Activated T-helper 2 cell treated with anti-CD3 and anti-CD28 coated beads, Interferon-gamma antibody, Interleukin-2, Interleukin-4, amounts not matched to agents 10 μg/mL and 5 μg/mL and 100 μg/mL, durations not matched to agents 14 hours and 24 hours and 36 hours (primary cell): ENCODE measurements around the gene IFIT5. TPM values are rescaled to one million over a fixed set of nuclear protein-coding genes. Genes with fewer than 3 reads are reported as not detected.
"Not testable (repeated sequence)": the region's sequence is repeated elsewhere in the genome, so short reads cannot be mapped to it uniquely, and the experiment has no call there.

ENCODE experiments used
- DNase-seq: peaks from one replicate; pipeline ENCODE4 v3.0.0; 2021; ENCODE audit warnings: low spot score
- H3K27ac Mint-ChIP-seq: one replicate; pipeline ENCODE4 v1.8.0; 2021; ENCODE audit warnings: mixed read lengths
- H3K27me3 Mint-ChIP-seq: one replicate; pipeline ENCODE4 v1.8.0; 2021; ENCODE audit warnings: low read depth, mixed read lengths
- H3K36me3 Mint-ChIP-seq: one replicate; pipeline ENCODE4 v1.8.0; 2021; ENCODE audit warnings: low read depth, mixed read lengths
- H3K4me1 Mint-ChIP-seq: one replicate; pipeline ENCODE4 v1.8.0; 2021; ENCODE audit warnings: low read depth, mixed read lengths
- H3K4me3 Mint-ChIP-seq: one replicate; pipeline ENCODE4 v1.8.0; 2021; ENCODE audit warnings: low read depth, mild to moderate bottlenecking, moderate library complexity, mixed read lengths
- H3K9me3 Mint-ChIP-seq: one replicate; pipeline ENCODE4 v1.8.0; 2021; ENCODE audit warnings: mixed read lengths
- intact Hi-C: fragments of 100-400 bp; cut with micrococcal nuclease; formaldehyde crosslinking; loops from one replicate; pipeline ENCODE4 v1.15.1; 2023
- total RNA-seq: library from RNA; stranded (reverse); gene quantifications from 2 replicates; pipeline ENCODE4 v1.2.3, GENCODE V29; 2022

IFIT5 gene
- total RNA-seq, 1 donor from 2014 or later, result 4.4 TPM

DNA sequence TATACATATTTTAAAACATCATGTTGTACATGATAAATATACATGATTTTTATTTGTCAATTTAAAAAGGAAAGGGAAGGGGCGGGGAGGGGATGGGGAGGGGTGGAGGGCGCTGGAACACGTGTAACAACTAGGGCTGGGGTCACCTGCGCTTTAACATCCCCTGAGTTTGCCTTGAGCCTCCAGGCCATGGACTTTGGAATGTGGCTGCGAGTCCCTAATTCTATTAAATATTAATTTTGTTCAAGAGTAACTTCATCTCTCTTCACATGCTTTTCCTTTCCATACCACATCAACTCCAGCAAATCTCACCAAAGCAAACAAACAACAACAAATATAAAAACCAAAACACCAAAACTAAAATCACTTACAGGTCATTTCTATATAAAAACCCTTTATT lies 10.6 kb downstream of the IFIT5 start:
- Mint-ChIP-seq H3K9me3 (no peaks in the 10 kb centered on the region), H3K36me3 (peaks cover 17% of the 10 kb centered on the region), H3K4me3 (no peak overlapping the region), H3K27me3 (peaks cover 12% of the 10 kb centered on the region), H3K27ac (no peak overlapping the region), H3K4me1 (no peaks in the 10 kb centered on the region)
- intact Hi-C loops, result no loop called here
- DNase-seq, result no peak

DNA sequence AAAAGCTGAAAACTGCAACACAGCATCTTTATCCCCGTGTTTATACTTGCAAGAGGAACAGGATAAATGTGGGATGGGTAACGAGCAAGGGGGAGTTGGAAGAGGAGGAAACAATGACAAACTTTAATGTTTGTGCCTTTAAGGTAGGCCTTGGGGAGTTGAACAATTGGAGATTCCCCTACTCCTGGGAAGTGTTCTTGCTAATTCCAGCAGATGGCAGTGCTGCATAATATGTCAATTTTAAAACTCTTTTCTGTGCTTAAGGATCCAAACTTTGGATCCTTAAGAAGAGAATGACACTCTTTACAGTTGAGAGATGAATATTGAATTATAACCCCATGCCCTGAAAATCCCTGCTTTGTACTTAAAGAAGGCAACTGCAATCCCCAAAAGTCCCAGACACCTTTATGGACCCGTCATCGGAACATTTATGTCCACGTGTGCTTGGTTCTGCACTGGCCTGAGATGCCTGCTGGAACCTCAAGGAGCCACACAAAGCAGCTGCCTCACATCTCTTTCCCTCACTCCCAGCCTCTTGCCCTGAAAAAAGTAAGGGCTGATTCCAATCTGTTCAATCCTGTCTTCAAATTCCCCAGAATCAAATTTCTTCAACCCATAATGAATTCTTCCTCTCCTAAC lies 12.0 kb downstream of the IFIT5 start:
- Mint-ChIP-seq H3K4me3 (no peak overlapping the region), H3K36me3 (peaks cover 11% of the 10 kb centered on the region), H3K4me1 (no peaks in the 10 kb centered on the region), H3K27ac (no peak overlapping the region), H3K9me3 (no peaks in the 10 kb centered on the region), H3K27me3 (peaks cover 18% of the 10 kb centered on the region)
- intact Hi-C loops, result loop anchor here (1.0 kb wide), 1 partner anchor 138 kb away; no protein-coding TSS in a partner anchor
- DNase-seq, result no peak

DNA sequence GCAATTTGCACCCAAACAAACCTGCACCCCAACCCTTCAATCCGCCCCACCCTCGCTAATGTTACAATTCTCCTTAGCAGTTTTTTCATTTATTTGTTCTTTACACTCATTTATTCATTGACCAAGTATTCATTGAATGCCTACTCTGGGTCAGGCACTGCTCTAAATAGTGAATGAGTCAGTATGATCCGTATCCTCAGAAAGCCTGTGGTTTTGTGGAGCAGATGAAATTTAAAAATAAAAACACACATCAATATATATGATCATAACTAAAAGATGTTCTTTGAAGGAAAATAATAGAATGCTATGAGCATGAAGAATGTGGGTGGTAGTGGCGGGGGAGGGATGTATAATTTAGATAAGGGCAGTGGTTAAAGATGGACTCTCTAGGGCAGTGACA lies 13.3 kb downstream of the IFIT5 start:
- H3K4me3 Mint-ChIP-seq, result no peak overlapping the region
- H3K27ac Mint-ChIP-seq, result no peak overlapping the region
- peaks cover 3% of the 10 kb centered on the region for H3K36me3 Mint-ChIP-seq
- no peaks in the 10 kb centered on the region for H3K9me3 Mint-ChIP-seq
- no peak for DNase-seq
- intact Hi-C loops, result no loop called here
- H3K4me1 Mint-ChIP-seq, result no peaks in the 10 kb centered on the region
- peaks cover 25% of the 10 kb centered on the region for H3K27me3 Mint-ChIP-seq

DNA sequence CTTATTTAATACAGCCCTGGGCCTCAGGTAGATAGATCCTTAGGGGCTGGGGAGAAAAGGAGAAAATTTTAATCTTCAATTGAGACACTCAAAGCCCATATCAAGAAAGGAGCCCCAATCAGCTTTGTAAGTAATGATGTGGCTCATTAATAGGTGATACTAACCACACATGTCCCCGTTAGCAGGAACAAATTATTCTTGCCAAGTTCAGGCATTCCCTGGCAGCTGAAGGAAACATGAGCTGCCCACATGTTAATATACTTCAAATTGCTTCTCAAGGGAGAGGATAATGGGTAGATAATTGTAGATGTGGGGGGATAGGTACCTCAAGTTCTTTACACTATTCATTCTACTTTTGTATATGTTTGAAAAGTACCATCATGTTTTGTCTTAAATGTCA lies 14.5 kb downstream of the IFIT5 start:
- Mint-ChIP-seq H3K9me3 (no peaks in the 10 kb centered on the region), H3K27ac (no peak overlapping the region), H3K36me3 (no peaks in the 10 kb centered on the region), H3K27me3 (peaks cover 31% of the 10 kb centered on the region), H3K4me3 (no peak overlapping the region), H3K4me1 (no peaks in the 10 kb centered on the region)
- intact Hi-C loops, result no loop called here
- no peak for DNase-seq

DNA sequence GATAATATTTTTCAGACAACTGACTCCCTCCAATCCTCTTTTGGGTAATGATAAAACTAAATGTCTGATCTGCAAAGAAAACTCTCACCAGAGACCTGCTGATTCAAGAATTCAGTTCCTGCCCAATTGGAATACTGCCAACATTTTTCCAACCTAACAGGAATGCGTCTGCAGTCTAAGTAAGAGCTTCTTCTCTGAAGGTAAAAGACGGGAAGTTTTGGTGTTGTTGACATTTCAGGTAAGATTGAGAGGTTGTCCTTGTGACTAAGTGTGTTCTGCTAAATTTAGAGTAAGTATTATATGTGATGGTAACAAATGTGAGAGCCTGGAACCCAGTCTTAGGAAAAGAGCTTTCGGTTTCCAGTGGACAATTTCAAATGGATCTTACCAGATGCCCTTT lies 17.6 kb downstream of the IFIT5 start:
- Mint-ChIP-seq H3K9me3 (no peaks in the 10 kb centered on the region), H3K4me1 (no peaks in the 10 kb centered on the region), H3K27ac (no peak overlapping the region), H3K27me3 (peaks cover 53% of the 10 kb centered on the region), H3K36me3 (no peaks in the 10 kb centered on the region), H3K4me3 (no peak overlapping the region)
- DNase-seq, result no peak
- intact Hi-C loops, result no loop called here

DNA sequence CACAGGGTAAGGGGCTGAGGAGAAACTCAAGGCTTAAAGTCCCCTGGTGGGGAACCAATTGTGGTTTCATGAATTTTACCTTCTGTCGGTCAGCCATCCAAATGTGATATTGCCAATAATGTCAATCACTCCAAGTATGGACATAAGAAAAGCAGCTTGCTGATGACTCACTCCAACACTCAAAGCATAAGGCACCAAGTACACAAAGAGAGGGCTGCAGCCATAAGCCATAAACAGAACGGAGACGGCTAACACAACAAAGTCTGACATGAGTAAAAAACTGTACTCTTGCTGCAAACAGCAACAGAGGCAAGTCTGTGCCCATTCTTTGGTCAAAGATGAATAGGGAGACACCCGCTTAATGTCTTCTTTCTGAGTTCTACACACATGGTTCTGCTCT lies 24.2 kb downstream of the IFIT5 start:
- Mint-ChIP-seq H3K4me3 (no peak overlapping the region), H3K36me3 (no peaks in the 10 kb centered on the region), H3K27me3 (peaks cover 42% of the 10 kb centered on the region), H3K27ac (no peak overlapping the region), H3K9me3 (no peaks in the 10 kb centered on the region), H3K4me1 (no peaks in the 10 kb centered on the region)
- intact Hi-C loops, result no loop called here
- no peak for DNase-seq

DNA sequence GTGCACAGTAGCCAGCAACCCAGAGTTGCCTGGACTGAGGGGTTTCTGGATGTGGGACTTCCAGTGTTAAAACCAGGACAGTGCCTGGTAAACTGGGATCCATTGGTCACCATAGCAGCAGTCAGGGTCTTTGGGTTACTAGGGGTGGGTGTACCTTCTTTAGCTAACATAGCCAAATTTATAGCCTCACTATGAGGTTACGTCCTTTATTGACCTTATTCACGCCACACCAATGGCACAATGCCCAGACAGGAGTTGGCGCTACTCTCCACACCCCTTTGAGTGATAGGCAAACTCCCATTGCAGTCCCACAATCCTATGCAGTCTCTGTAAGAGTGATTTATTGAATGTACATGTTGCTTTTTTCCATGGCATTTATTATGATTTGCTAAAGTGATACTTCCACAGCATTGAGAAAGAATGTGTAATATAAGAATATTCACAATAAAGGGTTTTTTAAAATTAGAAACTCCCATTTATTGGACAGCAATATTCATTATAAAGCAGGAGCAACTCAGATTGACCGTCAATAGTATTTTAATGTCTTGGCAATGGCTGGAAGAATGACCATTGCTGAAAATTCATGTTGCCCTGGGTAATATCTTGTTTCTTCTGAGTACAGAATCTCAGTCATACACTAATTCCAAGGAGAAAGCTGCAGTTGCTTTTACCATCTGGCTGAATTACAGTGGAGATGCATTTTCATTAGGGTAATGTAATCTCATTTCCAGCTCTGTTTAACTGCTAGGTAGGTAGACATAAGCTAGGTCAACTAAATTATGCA lies 26.1 kb downstream of the IFIT5 start:
- no peak overlapping the region for H3K27ac Mint-ChIP-seq
- H3K36me3 Mint-ChIP-seq, result no peaks in the 10 kb centered on the region
- intact Hi-C loops, result no loop called here
- no peak for DNase-seq
- peaks cover 28% of the 10 kb centered on the region for H3K27me3 Mint-ChIP-seq
- H3K4me1 Mint-ChIP-seq, result no peaks in the 10 kb centered on the region
- H3K9me3 Mint-ChIP-seq, result no peaks in the 10 kb centered on the region
- H3K4me3 Mint-ChIP-seq, result no peak overlapping the region

DNA sequence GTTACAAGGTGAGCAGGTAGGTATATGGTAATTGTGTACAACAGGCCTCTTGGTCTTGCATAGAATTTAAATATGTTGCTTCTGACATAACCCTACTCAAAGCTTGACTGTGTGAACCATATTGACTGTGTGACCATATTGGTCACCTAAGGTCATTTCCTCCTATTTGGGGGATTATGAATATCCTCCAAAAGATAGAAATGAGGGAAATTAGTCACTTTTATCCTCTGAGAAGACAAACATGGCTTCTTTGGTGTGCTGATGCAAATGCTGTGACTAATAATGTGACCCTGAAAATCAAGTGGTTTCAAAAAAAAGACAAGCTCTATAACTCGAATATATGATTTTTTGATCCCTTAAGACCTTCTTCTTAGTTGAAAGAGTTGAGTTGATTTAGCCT lies 27.9 kb downstream of the IFIT5 start:
- Mint-ChIP-seq H3K27me3 (peaks cover 19% of the 10 kb centered on the region), H3K4me3 (no peak overlapping the region), H3K27ac (no peak overlapping the region), H3K36me3 (no peaks in the 10 kb centered on the region), H3K4me1 (no peaks in the 10 kb centered on the region), H3K9me3 (no peaks in the 10 kb centered on the region)
- intact Hi-C loops, result no loop called here
- DNase-seq, result no peak

DNA sequence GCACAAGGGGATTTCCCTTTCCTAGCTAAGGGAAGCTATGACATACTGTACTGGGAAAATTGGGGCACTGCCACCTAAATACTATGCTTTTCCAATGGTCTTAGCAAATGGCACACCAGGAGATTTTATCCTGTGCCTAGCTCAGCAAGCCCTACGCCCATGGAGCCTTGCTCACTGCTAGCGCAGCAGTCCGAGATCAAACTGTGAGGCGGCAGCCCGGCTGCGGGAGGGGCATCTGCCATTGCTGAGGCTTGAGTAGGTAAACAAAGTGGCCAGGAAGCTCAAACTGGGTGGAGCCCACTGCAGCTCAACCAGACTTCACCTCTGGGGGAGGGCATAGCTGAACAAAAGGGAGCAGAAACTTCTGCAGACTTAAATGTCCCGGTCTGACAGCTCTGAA lies 30.5 kb downstream of the IFIT5 start:
- H3K36me3 Mint-ChIP-seq, H3K4me3 Mint-ChIP-seq, H3K4me1 Mint-ChIP-seq, DNase-seq, H3K9me3 Mint-ChIP-seq, H3K27me3 Mint-ChIP-seq, H3K27ac Mint-ChIP-seq, intact Hi-C loops: not testable (repeated sequence)

DNA sequence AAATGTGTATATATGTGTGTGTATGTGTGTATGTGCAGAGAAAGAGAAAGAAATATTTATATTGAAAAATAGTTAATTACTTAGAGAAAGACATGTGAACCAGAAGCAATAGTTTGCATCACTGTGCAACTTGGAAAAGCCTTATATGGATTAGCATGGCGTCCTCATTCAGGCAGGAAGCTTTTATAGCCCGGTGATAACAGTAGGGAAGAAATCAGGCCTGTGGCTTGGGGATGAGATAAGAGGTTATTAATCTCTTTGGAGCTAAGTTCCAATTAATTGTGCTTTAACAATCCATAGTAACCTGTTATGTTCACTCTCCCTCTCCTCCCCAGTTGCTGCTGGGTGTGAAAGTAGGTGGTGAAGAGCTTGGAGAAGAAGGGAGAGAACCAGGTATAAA lies 36.5 kb downstream of the IFIT5 start:
- H3K9me3 Mint-ChIP-seq, result no peaks in the 10 kb centered on the region
- intact Hi-C loops, result no loop called here

DNA sequence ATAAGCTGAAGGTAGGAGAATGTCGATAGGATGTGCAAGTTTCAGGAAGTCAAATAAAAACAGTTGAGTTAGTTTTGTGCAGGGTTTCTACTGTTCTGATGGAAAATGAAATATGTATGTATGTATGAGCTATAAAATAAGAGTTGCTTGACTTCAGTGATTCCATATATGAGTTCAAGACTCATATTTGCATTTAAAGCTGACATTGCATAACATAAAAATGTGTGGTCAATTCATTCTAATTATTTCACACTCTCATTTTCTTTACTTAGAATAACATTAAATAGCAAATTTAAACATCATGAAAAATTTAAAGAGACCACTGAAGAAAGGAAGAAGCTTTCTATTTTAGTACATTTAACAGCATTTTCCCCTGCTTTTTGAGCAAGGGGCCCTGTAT lies 37.8 kb downstream of the IFIT5 start:
- no peak for DNase-seq
- Mint-ChIP-seq H3K27me3 (peaks cover 13% of the 10 kb centered on the region), H3K4me3 (no peak overlapping the region), H3K27ac (no peak overlapping the region), H3K36me3 (no peaks in the 10 kb centered on the region), H3K4me1 (no peaks in the 10 kb centered on the region), H3K9me3 (no peaks in the 10 kb centered on the region)
- intact Hi-C loops, result no loop called here

More for the DNA sequence above, 36.5 kb downstream of the IFIT5 start:
- peaks cover 14% of the 10 kb centered on the region for H3K27me3 Mint-ChIP-seq
- H3K36me3 Mint-ChIP-seq, result no peaks in the 10 kb centered on the region
- no peaks in the 10 kb centered on the region for H3K4me1 Mint-ChIP-seq
- no peak overlapping the region for H3K27ac Mint-ChIP-seq
- H3K4me3 Mint-ChIP-seq, result no peak overlapping the region
- no peak for DNase-seq

DNA sequence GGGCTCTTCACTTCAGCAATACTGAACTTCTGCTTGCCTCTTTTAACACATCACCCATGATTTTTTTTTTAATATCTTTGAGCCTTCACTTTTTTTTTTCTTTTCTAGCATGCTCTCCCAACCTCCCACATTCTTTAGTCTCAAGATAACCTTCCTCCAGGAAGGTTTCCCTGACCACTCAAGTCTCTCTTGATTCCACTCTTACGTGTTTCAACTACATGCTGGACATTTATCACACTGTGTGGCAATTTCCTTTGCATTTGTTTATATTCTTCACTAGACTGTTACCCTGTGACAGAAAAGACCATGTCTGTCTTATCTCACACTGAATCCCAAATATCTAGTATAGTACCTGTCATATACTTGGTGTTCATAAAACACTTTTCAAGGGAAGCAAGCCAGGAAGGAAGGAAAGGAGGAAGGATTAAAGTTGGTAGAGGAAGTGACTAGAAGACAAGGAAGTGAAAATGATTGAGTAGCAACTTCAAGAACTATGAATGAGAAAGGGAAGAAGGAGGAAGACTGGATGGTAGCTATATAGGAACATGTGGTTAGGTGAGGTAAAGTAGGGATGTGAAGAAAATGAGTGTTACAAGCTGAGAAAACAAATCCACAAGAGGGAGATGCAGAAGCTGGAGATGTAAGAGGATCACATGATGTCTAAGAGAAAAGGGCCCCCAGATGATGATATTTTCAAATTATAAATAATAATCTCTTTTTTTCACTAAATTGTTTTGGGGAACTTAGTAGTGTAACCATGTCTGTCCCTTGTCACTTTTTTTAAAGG lies 40.4 kb downstream of the IFIT5 start:
- Mint-ChIP-seq H3K4me3 (no peak overlapping the region), H3K36me3 (no peaks in the 10 kb centered on the region), H3K4me1 (no peaks in the 10 kb centered on the region), H3K27me3 (peaks cover 19% of the 10 kb centered on the region), H3K27ac (no peak overlapping the region), H3K9me3 (no peaks in the 10 kb centered on the region)
- DNase-seq, result no peak
- intact Hi-C loops, result no loop called here

DNA sequence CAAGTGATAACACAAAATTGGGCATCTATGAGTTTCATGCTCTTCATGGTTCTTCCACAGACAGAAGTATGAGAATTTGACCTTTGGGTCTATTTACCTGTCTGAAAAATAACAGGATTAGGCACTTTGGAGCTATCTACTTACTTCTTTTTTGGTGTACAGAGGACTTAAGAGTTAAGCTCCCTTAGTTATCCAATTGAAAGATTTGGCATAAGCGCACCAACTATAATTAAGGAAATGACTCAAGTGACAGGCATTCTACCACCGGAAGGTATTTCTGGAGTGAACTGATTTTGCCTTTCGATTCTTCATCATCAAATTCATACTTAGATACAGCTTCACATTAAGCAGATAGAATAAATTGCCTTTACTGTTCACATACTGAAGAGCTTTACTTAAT lies 43.9 kb downstream of the IFIT5 start:
- no peak overlapping the region for H3K4me3 Mint-ChIP-seq
- no peak overlapping the region for H3K27ac Mint-ChIP-seq
- peaks cover 21% of the 10 kb centered on the region for H3K27me3 Mint-ChIP-seq
- H3K4me1 Mint-ChIP-seq, result no peaks in the 10 kb centered on the region
- H3K9me3 Mint-ChIP-seq, result no peaks in the 10 kb centered on the region
- DNase-seq, result no peak
- intact Hi-C loops, result no loop called here
- no peaks in the 10 kb centered on the region for H3K36me3 Mint-ChIP-seq
